Measurements from ENCODE around the gene MTCL1.

Gene MTCL1

DNA sequence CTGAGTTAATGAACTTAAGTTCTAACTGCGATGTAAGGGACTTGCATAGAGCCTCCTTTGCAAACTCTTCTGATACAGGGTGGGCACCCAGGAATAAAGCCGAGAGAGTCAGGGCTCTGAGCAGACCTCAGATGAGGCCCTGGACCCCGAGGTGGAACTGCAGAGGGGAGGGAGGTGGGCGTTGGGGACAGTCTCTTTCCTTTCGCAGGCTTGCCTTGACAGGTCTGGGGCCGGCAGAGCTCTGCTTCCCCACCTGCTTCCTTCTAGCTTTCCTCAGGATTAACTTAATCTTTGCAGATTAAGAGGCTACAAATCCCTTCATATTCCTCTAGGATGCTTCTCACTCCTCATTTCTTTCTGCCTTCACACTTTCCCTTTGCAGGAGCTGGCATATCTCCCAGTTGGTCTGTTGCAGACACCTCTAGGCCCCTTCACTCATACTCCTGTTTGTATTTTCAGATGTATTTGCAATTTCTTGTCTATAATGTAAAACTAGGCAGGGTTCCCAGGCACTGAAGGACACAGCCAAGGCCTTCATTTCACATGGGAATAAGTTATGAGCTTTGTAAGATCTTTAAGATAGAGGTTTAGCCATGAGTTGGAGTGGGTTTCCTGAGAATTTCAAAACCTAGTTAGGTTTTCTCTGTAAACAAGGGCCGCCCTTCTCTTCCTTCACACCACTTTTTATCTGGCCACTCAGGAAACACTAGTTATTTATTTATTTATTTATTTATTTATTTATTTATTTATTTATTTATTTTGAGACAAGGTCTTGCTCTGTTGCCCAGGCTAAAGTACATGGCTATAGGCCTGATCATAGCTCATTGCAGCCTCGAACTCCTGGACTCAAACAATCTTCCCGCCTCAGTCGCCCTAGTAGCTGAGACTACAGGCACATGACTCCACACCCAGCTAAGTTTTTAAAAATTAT lies 70.9 kb downstream of the MTCL1 start:
- DNase-seq, result no peak

DNA sequence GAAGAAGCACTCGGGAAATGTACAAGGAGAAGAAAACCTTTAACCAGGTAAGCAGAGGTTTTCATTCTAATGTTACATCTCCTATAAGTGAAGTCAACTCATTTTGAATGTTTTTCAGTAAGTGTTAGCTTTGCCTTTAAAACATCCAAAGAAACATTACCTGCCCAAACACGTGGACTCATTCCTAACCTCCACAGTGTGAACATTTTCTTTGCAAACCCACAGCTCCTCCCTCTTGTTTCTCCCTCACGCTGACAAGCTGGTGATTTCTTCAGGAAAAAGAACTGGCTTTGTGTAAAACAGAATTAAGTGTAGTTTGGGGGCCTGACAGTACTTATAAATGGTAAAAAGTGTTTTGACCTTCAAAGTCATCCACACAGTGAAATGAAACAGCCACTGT lies 72.5 kb downstream of the MTCL1 start:
- DNase-seq, result no peak

DNA sequence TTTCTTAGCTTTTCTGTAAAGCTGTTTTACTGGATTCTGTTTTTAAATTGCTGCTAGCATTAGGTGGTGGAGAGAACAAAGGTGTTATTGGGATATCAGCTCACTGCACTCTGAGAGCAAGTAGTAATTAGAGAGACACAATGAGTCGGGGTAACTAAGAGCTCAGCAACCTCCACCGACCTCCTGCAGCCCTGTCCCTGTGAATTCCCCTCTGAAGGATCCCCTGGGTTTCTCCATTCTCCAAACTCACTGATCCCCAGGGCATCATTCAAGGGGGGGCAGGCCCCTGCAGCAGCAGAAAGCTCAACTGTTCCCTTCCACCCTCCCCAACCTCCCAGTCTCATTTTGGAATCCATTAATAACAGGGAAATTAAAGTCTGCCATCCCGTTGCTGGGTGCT lies 73.0 kb downstream of the MTCL1 start:
- no peak for DNase-seq

DNA sequence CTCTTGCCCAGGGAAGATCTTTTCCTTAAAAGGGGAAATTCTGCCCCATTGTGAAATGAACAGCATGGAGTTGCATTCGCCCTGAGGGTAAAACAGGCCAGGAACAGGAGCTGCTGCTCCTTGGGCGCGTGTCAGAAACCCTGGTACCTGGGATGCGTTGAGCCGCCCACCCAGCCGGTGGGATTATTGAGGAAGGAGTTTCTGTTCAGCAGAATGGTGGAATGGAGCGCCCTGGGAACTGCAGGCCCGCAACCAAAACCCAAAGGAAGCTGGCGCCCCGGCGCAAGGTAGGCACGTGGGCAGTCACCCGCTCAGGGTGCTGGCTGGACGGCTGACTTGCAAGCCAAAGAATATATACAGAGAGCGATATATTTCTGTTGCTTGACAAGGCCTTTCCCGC lies 73.5 kb downstream of the MTCL1 start:
- no peak for DNase-seq

DNA sequence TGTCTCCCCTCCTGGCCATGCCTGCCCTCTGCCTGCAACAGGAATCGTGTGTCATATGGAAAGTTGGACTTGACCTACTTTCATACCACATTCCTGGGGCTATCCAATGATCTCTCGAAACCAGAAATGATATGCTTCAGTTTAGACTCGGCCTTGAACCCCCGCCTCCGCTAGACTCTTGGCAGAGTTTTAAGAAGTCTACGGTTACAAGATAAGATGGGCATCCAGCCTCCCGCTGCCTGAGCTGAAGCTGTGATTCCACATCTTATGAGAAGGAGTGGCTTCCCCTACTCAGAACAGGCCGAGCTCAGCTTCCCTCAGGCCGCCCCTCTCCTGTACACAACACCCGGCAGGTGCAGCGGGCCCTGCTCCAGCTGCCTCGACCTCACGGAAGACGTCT lies 73.9 kb downstream of the MTCL1 start:
- no peak for DNase-seq

DNA sequence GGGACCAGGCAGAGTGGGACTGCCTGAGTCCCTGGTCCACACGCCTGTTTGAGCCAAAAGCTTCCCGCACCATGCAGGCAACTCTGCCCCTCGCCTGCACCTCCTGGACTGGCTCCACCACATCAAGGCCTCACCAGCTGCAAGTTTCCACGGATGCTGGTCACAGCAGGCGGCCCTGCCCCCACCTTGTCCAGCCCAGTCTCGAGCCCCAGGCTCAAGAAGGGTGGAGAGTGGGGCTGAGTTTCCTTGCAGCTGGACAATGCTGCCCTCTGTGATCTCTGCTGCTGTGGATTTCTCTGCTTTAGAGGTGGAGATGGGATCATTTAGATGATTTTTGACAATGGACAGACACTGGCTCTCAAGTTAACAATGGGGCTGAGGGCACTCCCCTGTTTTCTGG lies 74.9 kb downstream of the MTCL1 start:
- no peak for DNase-seq

DNA sequence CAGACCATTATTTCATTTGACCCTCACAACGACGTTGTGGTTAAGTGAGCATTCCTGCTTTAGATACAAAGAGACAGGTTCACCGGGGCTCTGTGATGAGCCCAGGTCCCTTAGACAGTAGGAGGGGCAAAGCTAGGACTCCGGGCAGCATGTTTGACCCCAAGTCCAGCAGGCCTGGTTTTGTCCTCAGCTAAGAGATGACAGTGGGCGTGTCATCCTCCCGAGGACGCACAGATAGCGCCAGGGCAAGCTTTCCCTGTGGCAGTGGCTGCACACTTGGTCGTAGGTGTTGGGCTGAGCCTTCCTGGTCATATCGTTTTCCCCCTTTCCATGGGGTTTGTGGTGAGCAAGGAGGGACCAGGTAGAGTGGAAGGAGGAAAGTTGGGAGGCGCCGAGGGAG lies 76.3 kb downstream of the MTCL1 start:
- no peak for DNase-seq

DNA sequence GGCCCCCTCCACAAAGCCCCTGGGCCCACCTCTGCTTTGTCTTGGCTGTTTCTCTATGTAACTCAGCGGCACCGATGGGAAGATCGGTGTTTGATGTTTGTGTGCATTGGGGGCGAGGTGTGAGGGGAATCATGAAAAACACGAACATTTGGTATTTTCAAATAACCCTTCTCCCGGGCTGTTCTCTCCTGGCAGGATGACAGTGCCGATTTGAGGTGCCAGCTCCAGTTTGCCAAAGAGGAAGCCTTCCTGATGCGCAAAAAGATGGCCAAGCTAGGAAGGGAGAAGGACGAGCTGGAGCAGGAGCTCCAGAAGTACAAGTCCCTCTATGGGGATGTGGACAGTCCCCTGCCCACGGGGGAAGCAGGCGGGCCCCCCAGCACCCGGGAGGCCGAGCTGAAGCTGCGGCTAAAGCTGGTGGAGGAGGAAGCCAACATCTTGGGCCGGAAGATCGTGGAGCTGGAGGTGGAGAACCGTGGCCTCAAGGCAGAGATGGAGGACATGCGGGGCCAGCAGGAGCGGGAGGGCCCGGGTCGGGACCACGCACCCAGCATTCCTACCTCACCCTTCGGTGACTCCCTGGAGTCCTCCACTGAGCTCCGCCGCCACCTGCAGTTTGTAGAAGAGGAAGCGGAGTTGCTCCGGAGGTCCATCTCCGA lies 78.1 kb downstream of the MTCL1 start:
- no peak for DNase-seq

DNA sequence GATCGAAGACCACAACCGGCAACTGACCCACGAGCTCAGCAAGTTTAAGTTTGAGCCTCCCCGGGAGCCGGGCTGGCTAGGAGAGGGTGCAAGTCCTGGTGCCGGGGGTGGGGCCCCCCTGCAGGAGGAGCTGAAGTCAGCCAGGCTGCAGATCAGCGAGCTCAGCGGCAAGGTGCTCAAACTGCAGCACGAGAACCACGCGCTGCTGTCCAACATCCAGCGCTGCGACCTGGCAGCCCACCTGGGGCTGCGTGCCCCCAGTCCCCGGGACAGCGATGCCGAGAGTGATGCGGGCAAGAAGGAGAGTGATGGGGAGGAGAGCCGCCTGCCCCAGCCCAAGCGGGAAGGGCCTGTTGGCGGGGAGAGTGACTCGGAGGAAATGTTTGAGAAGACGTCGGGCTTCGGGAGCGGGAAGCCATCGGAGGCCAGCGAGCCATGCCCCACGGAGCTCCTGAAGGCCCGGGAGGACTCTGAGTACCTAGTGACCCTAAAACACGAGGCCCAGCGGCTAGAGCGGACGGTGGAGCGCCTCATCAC lies 78.7 kb downstream of the MTCL1 start:
- no peak for DNase-seq

DNA sequence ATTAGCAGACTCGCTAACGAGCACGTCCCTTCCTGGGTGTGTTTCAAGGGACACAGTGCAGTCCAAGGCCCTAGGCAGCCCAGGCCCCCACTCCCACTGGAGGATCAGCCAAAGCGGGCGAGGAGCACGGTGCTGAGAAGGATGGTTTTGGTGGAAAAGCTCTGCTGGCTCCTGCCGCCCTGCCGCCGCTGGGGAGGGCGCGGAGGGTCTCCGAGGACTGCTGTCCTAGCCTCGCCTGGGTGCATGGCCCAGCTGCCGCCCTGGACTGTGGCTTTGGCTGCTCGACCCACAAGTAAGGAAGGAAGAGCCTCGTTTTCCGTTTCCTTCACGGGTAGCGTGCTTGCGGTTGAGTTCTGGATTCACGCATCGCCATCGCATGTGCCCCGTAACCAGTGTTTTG lies 79.9 kb downstream of the MTCL1 start:
- DNase-seq, result no peak

DNA sequence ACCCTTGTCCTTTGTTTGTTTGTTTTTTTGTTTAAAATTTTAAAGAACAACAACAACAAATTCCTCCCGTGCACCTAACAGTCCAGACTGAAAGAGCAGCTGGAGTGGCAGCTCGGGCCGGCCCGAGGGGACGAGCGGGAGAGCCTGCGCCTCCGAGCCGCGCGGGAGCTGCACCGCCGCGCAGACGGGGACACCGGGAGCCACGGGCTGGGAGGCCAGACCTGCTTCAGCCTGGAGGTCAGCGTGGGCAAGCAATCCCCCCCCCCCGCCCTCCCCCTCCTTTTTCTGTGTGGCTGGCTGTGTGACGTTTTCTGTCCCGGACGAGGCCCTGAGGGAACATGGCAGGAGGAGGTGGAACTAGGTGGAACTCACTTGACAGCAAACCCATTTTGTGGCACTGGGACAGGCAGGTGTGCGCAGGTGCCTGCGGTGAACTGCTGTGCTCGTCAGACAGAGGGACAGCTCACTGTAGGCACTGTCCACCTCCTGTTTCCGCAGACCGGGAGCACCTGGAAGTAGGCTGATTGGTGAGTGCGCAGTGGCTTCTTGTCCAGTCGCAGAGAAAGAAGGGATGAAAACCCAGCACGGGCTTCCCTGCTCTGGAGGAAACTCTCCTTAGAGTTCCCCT lies 80.6 kb downstream of the MTCL1 start:
- no peak for DNase-seq

DNA sequence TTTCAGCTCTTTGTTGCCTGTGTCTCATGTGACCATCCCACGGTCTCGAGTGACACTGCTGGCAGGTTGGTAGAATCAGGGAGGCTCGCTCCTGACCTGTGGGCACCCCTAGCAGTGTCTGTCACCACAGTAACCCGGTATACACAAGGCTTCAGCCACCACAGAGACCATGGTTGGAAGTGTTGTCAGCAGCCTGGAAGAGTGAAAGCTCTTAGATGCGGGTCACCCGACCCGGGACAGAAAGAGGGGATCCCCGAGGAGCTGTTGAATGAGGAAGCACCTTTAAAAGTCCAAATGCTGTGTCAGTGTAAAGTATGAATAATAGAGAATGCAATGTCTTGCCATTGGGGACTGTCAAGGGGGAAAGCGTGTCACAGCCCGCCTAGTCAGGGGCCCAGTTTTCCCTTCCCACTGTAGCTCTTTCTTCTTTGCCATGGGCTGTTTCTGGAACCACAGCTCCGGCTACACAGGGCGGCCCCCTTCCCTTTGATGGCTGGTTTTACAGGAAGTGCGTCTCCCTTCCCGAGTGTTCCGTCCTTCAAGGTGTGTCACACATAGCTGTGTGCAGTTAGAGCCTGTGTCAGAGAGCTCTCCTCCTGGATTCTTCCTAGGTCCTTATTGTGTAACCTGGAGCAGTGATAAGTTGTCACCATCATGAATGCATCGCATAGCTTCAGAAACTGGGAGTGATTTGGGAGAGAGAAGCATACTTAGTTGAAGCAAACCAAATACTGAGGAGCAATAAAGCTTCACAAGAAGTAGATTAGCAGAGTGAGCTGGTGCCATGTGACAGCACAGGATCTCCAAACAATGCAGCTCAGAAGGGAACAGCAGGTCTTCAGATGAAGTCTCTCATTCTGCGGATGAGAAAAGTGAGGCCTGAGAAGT lies 81.4 kb downstream of the MTCL1 start:
- no peak for DNase-seq

DNA sequence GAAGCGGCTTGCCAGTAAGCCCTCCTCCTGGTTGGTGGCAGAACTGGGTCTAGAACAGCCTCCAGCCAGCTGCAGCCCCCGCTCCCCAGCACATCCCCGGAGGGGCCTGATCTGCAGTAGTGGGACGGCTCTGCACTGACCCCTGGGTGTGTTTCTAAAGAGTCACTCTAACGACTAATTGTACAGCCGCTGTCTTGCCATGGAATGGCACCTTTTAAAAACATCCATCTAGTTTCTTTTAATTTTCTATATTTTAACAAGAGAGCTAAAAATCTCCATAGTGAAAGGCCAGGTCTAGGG lies 82.0 kb downstream of the MTCL1 start:
- no peak for DNase-seq

DNA sequence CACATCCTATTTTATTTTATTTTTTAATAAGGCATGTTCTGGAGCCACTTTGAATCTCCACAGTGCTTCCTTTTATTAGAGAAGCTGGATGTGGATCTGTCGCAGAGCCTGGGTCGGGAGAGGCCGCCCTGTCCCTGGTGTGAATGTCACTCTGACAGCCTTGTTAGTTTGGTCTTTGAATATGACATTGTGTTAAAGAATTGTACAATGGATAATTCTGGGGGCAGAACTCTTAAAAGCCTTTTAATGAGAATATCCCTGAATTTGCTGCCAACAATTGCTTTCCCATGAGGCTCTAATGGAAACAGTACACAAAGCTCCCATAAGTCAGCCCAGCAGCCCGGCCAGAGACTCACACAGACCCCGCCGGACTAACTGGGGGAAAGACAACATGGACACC lies 82.4 kb downstream of the MTCL1 start:
- no peak for DNase-seq

DNA sequence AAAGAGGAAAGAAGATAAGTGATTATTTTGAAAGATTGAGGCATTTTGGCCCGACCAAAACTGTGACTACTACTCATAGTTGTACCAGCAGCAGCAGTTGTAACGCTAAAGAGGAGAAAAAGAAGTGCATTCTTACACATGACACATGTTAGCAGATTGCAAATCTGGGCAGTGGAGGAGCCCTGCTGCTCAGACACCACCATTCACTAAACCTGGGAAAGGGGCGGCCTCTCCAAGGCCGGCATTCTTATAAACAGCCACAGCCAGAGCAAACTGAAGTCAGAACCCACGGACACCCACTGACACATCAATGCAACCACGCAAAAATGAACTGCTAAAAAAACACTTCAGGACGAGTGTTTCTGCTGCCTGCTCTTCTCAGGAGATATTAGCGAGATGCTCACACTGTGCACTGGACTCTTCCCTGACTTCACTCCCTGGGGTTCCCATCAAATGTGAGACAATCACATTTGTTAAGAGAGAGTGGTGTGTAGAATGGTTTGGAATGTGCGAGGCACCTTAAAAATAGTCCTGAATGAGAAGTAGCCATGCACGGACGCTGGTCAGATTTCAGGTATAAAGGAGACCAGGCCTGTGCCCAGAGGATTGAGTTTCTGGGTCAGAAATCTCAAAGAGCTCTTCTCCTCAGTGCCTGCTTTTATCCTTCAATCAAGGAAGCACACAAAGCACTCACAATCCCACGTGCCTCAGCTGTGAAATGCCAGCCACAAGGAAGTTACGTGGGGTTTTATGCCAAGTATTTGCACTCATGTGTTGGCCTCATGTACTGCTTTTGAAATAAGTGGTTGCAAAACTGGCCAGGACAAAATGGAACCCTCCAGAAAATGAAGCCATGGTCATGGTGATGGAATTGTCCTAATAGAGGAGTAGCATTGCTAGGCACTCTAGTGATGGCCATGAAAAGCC lies 83.4 kb downstream of the MTCL1 start:
- DNase-seq, result no peak

DNA sequence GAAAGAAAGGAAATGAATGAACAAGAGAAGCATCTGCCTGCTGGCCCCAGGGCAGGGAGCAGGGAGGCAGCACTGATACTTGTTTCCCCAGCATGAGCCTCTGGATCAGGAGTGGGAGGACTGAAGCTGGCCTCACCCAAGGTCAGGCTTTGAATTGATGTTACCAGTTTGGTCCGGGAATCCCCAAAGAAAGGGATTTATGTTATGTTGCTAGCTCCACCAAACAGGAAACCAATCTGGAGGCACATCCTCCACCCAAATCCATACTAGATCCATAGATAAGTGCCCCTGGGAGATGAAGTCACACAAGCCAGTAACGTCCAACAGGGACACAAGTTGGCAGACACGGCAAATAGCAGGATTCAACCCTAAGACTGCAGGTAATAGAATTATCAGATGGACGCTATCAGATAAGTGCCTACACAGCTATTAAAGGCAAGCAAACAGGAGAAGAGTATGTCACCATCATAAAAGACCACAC lies 85.9 kb downstream of the MTCL1 start:
- no peak for DNase-seq

DNA sequence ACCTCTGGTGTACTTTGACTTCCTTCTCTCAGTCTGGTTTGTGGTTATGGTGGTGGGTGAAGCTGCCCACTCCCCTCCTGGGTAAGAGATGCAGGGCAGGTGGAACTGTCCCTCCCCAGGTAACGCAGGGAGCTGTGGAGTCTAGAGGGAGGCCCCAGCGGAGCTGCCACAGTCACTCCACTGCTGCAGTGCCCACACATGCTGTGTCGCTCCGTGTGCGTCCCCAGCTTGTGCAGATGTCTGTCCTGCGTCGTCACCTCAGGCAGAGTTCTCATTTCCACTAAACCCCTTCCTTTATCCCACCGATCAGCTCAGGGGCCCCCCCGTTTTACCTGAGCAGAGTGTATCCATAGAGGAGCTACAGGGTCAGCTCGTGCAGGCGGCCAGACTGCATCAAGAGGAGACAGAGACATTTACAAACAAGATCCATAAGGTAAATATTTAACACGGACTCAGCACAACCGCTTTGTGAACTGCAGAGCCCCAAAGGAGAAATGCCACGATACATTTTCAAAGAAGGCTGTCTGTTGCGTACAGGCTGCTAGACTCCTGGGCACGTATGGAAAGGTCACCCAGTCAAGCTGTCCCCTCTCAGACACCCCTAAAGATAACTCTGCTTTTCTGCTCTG lies 87.4 kb downstream of the MTCL1 start:
- DNase-seq, result no peak

DNA sequence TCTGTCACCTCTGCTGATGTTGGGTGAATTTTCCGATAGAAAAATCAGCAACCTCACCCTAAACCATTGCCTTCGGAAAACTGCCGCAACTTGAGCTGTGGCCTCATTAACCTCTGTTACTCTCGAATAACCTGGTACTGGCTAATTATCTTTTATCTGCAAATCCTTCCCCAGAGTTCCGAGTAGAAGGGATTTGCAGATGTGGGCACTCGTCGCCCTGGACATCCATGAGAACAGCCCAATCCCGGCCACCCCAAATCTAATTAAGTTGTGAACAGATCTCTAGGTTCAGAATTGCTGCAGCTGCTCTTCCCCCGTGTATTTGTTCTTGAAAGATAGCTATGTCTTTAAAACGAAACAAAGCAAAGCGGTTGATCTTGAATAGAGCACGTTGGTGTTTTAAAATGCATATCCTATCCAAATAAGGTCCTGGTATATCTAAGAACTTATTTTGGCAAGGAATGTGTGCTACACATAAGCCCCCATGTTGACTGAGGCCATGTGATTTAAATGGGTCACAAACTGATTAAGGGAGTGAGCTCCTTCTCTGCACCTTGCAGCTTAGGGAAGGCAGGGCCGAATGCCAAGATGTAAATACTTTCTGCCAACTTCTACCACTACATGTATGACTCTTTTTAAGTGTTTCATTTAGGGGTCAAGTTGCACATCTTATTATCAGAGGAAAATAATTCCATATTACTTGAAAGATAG lies 88.2 kb downstream of the MTCL1 start:
- no peak for DNase-seq

DNA sequence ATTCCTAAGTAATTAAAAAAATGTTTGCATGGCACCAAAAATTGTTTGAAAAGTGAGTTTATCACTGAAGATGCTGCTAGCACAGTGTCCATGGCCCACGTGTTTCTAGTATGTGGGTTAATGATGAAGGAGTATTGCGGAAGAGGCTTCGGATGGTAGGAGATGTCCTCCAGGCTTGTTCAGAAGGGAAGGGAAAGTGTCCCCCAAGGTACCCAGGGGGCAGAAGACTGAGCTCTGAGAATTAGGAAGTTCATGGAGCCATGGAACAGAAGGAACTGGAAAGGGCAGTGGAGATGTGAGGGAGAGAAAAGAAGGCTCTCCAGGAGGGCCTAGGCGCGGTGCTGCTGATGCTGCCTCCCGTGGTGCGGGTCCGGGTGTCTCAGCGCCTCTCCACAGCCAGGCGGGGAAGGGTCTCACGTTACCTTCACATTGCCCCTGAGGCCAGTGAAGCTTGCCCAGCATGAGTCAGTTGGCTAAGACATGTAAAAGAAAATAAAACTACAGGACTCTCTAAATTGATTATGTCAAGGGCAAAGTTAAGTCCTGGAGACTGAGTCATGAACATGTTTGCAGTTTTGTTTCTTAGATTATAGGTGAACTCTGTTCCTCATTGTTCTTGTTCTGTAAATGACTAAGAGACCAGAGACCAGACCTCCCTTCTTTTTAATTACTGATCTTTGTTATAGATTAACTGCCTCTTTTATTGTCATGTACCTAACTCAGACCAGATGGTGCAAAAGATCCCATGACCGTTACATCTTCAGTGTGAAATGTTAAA lies 89.0 kb downstream of the MTCL1 start:
- no peak for DNase-seq

DNA sequence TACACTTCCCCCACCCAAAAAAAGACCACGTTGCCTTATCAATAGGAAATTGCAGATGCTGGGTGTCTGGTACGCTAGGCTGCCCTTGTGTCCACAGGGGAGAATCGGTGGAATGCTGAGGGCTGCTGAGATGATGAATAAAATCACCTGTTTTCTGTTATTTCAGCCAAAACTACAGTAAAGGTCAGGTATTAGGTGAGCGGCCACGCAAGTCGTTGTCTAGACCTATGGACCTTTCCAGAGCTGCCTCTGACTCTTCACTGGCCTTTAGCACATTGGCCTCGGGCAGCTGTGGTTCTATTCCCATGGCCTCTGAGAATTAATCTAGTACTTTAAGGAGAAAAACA lies 89.6 kb downstream of the MTCL1 start:
- DNase-seq, result no peak

Measured in AML-193 (cell line).